ENCODE measurements around the gene CLASP2. TPM values are rescaled to one million over a fixed set of nuclear protein-coding genes. Genes with fewer than 3 reads are reported as not detected.

Gene CLASP2
- total RNA-seq, 6 experiments from 2014 or later = 32.8 to 37.6 (median 34.8) TPM

- Mint-ChIP-seq H3K4me1 (ENCODE audit: low read depth) (no peaks in the 10 kb centered on the region), H3K36me3 (ENCODE audit: low read depth) (no peaks in the 10 kb centered on the region), H3K4me3 (no peak overlapping the region), H3K9me3 (no peaks in the 10 kb centered on the region), H3K27me3 (ENCODE audit: insufficient read depth) (no peaks in the 10 kb centered on the region; the same call in 1 of the 2 replicates), H3K27ac (no peak overlapping the region)
- TF ChIP-seq, protein P1, sequence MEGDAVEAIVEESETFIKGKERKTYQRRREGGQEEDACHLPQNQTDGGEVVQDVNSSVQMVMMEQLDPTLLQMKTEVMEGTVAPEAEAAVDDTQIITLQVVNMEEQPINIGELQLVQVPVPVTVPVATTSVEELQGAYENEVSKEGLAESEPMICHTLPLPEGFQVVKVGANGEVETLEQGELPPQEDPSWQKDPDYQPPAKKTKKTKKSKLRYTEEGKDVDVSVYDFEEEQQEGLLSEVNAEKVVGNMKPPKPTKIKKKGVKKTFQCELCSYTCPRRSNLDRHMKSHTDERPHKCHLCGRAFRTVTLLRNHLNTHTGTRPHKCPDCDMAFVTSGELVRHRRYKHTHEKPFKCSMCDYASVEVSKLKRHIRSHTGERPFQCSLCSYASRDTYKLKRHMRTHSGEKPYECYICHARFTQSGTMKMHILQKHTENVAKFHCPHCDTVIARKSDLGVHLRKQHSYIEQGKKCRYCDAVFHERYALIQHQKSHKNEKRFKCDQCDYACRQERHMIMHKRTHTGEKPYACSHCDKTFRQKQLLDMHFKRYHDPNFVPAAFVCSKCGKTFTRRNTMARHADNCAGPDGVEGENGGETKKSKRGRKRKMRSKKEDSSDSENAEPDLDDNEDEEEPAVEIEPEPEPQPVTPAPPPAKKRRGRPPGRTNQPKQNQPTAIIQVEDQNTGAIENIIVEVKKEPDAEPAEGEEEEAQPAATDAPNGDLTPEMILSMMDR (IDR thresholded peaks at IDR 0.05) = no peak
- no peak for DNase-seq
These were observed 227.3 kb downstream of the CLASP2 start for GRCh38 chr3:33490641-33491241.

DNA sequence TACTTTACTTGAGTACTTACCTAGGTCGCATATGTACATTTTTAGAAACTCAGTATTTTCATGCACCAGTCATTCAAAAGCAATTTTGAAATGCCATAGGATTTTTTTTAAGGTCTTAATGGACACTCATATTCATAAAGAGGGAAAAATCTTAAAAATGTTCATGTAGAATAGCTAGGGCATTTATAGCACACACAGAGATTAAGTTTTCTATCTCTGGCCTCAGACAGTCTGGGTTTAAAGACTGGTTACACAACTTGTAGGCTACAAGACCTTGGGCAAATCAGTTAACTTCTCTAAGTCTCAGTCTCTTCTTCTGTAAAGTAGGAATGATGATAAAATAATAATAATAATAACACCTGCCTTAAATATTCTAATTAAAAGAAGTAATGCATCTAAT is 229.4 kb downstream of the CLASP2 start:
- TF ChIP-seq, protein P1 (IDR thresholded peaks at IDR 0.05) = no peak
- DNase-seq = no peak
- Mint-ChIP-seq H3K4me3 (no peak overlapping the region), H3K36me3 (ENCODE audit: low read depth) (no peaks in the 10 kb centered on the region), H3K4me1 (ENCODE audit: low read depth) (no peaks in the 10 kb centered on the region), H3K27me3 (ENCODE audit: insufficient read depth) (no peaks in the 10 kb centered on the region; the same call in 1 of the 2 replicates), H3K9me3 (no peaks in the 10 kb centered on the region), H3K27ac (no peak overlapping the region)

DNA sequence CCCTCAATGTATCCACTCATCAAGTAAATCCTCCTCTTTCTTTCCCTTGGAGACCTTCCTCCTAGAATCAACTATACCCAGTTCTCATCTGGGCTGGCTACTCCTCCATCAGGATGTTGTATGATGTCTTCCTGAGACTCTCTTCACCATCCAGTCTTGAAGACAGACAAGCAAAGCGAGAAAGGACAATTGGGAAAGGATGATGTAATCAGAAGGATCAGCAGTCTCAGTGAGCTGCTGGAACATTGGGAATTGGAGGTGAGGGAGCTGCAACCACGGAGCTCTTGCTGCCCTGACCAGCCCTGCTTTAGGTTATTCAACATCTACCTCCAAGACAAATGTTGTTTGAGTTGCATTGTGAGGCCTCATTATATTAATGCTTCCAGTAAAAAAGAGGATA is 229.8 kb downstream of the CLASP2 start:
- DNase-seq = no peak
- H3K4me3 Mint-ChIP-seq = no peak overlapping the region
- no peak overlapping the region for H3K27ac Mint-ChIP-seq
- H3K9me3 Mint-ChIP-seq = no peaks in the 10 kb centered on the region
- H3K36me3 Mint-ChIP-seq (ENCODE audit: low read depth) = no peaks in the 10 kb centered on the region
- no peaks in the 10 kb centered on the region; the same call in 1 of the 2 replicates for H3K27me3 Mint-ChIP-seq (ENCODE audit: insufficient read depth)
- TF ChIP-seq, protein P1 (IDR thresholded peaks at IDR 0.05) = no peak
- no peaks in the 10 kb centered on the region for H3K4me1 Mint-ChIP-seq (ENCODE audit: low read depth)

- no peak overlapping the region for H3K27ac Mint-ChIP-seq
- H3K36me3 Mint-ChIP-seq (ENCODE audit: low read depth) = peaks cover 13% of the 10 kb centered on the region; the same call in 1 of the 2 replicates
- H3K4me3 Mint-ChIP-seq = peak overlapping the region; percentile 3; the same call in 1 of the 2 replicates
- peaks cover 9% of the 10 kb centered on the region for H3K4me1 Mint-ChIP-seq (ENCODE audit: low read depth)
- H3K9me3 Mint-ChIP-seq = peaks cover 18% of the 10 kb centered on the region
- no peaks in the 10 kb centered on the region; the same call in 1 of the 2 replicates for H3K27me3 Mint-ChIP-seq (ENCODE audit: insufficient read depth)
- TF ChIP-seq, protein P1 (IDR thresholded peaks at IDR 0.05) = no peak
- DNase-seq = no peak
These were observed 235.9 kb downstream of the CLASP2 start for GRCh38 chr3:33482111-33482521.

- Mint-ChIP-seq H3K4me1 (ENCODE audit: low read depth) (no peaks in the 10 kb centered on the region), H3K4me3 (no peak overlapping the region), H3K36me3 (ENCODE audit: low read depth) (peaks cover 2% of the 10 kb centered on the region; the same call in 1 of the 2 replicates), H3K9me3 (peaks cover 3% of the 10 kb centered on the region; the same call in 1 of the 2 replicates), H3K27ac (no peak overlapping the region), H3K27me3 (ENCODE audit: insufficient read depth) (no peaks in the 10 kb centered on the region)
- DNase-seq = no peak
- TF ChIP-seq, protein P1 (IDR thresholded peaks at IDR 0.05) = no peak
These were observed 243.2 kb downstream of the CLASP2 start for GRCh38 chr3:33474896-33475295.

Data from HFFc6 (cell line).